HEK293 (cell line): Measurements from ENCODE around the gene EREG.

ENCODE experiments used
- ATF2 ChIP-seq: fragments of 450-650 bp; formaldehyde crosslinking; IDR thresholded peaks from 2 replicates; pipeline ENCODE4 v1.5.1; 2016; ENCODE audit warnings: missing biosample characterization, missing genetic modification characterization, low read depth
- CTCF ChIP-seq: fragments of 450-650 bp; formaldehyde crosslinking; IDR thresholded peaks from 2 replicates; pipeline ENCODE4 v1.5.1; 2016; ENCODE audit warnings: missing biosample characterization, missing genetic modification characterization
- GLI4 ChIP-seq: fragments of 450-650 bp; formaldehyde crosslinking; IDR thresholded peaks from 2 replicates; pipeline ENCODE4 v1.5.1; 2016; ENCODE audit warnings: missing biosample characterization, missing genetic modification characterization
- PRDM10 ChIP-seq: fragments of 450-650 bp; formaldehyde crosslinking; IDR thresholded peaks from 2 replicates; pipeline ENCODE4 v1.5.1; 2016; ENCODE audit warnings: missing biosample characterization, missing genetic modification characterization
- YY1 ChIP-seq: fragments of 450-650 bp; formaldehyde crosslinking; IDR thresholded peaks from 2 replicates; pipeline ENCODE4 v1.5.1; 2018; ENCODE audit warnings: missing biosample characterization, missing genetic modification characterization
- ZNF174 ChIP-seq: fragments of 450-650 bp; formaldehyde crosslinking; IDR thresholded peaks from 2 replicates; pipeline ENCODE4 v1.5.0; 2017; ENCODE audit warnings: missing biosample characterization, mild to moderate bottlenecking, missing genetic modification characterization
- ZNF184 ChIP-seq: fragments of 450-650 bp; IDR thresholded peaks from 2 replicates; pipeline ENCODE4 v1.5.1; 2018; ENCODE audit warnings: missing biosample characterization, mild to moderate bottlenecking, missing genetic modification characterization
- ZNF274 ChIP-seq, 2 experiments: fragments of 200-500 bp in 1 of 2; fragments of 450-650 bp in 1 of 2; sonication (Bioruptor generic) in 1 of 2; formaldehyde crosslinking in 1 of 2; IDR thresholded peaks; 2 replicates each; pipeline versions ENCODE4 v1.5.1 to v1.6.1; 2014 to 2016; ENCODE audit warnings: borderline replicate concordance in 1 of 2, inconsistent platforms in 1 of 2, low read length in 1 of 2, missing biosample characterization in 1 of 2, missing genetic modification characterization in 1 of 2
- ZNF302 ChIP-seq: fragments of 450-650 bp; formaldehyde crosslinking; IDR thresholded peaks from 2 replicates; pipeline ENCODE4 v1.5.1; 2016; ENCODE audit warnings: missing biosample characterization, missing genetic modification characterization, low read depth

- TF ChIP-seq ZNF274 (IDR thresholded peaks at IDR 0.05; ENCODE audit: low read length) (no peak), ZNF274 (tag by site-specific recombination; IDR thresholded peaks at IDR 0.05; ENCODE audit: borderline replicate concordance) (no peak), ZNF184 (tag by site-specific recombination) (no peak), GLI4 (no peak), PRDM10 (no peak), CTCF (tag by site-specific recombination) (no peak), YY1 (tag by site-specific recombination) (no peak), ATF2 (no peak), ZNF302 (tag by site-specific recombination) (no peak), ZNF174 (tag by site-specific recombination) (no peak)
These were observed 12.8 kb downstream of the EREG start for GRCh38 chr4:74377714-74378113.
